GM19467 (cell line): Measurements from ENCODE around the gene MEA1.
"Not testable (repeated sequence)": the region's sequence is repeated elsewhere in the genome, so short reads cannot be mapped to it uniquely, and the experiment has no call there.

Experiments used
- ATAC-seq: cut with Tn5 transposase; IDR thresholded peaks from one replicate; pipeline ENCODE4 v1.9.1; 2021; ENCODE audit warnings: mild to moderate bottlenecking, moderate library complexity; ENCODE audit not compliant: unreplicated experiment

The MEA1 gene

GRCh38 chr6:43013843-43014433 is at the start of gene MEA1, which contains the start of gene KLHDC3:
MEA1 (minus strand) TSS chr6:43013946; CDS start chr6:43013813, 133 bp downstream.
KLHDC3 (plus strand) TSS chr6:43014249; CDS start chr6:43017193, 2,944 bp downstream.
- ATAC-seq = peak; percentile 90

- ATAC-seq = no peak
Measured at GRCh38 chr6:43062818-43063217, 49.1 kb upstream of the MEA1 start.

GRCh38 chr6:43061861-43062260 is 48.1 kb upstream of the MEA1 start:
- ATAC-seq = no peak

- no peak for ATAC-seq
Measured at GRCh38 chr6:43060755-43061633, 47.2 kb upstream of the MEA1 start.

- ATAC-seq = peak; percentile 4
Measured at GRCh38 chr6:43060034-43060754, 46.4 kb upstream of the MEA1 start.

- ATAC-seq = peak; percentile 83
Measured at GRCh38 chr6:43059168-43060033, 45.7 kb upstream of the MEA1 start, which contains the start of the genes KLC4 and MRPL2. KLC4 (plus strand) TSS chr6:43059631; CDS start chr6:43061336, 1,705 bp downstream. MRPL2 (minus strand) TSS chr6:43059434; CDS start chr6:43059381, 53 bp downstream.

- ATAC-seq = no peak
Measured at GRCh38 chr6:43058531-43058930, 44.8 kb upstream of the MEA1 start.

- no peak for ATAC-seq
Measured at GRCh38 chr6:43055966-43056365, 42.2 kb upstream of the MEA1 start.

GRCh38 chr6:43054206-43054943 is 40.6 kb upstream of the MEA1 start:
- ATAC-seq = no peak

GRCh38 chr6:43053545-43054205 is 39.9 kb upstream of the MEA1 start, which contains the start of gene CUL7:
CUL7 (minus strand) TSS chr6:43053851; CDS start chr6:43052788, 1,063 bp downstream.
- peak; percentile 89 for ATAC-seq

- ATAC-seq = no peak
Measured at GRCh38 chr6:43052842-43053544, 39.2 kb upstream of the MEA1 start.

- no peak for ATAC-seq
Measured at GRCh38 chr6:43052225-43052841, 38.6 kb upstream of the MEA1 start.

- ATAC-seq = no peak
Measured at GRCh38 chr6:43050981-43051380, 37.2 kb upstream of the MEA1 start.

- ATAC-seq = no peak
Measured at GRCh38 chr6:43047998-43048397, 34.3 kb upstream of the MEA1 start.

GRCh38 chr6:43045371-43045930 is 31.7 kb upstream of the MEA1 start:
- ATAC-seq = no peak

- ATAC-seq = no peak
Measured at GRCh38 chr6:43043310-43043709, 29.6 kb upstream of the MEA1 start.

- ATAC-seq = not testable (repeated sequence)
Measured at GRCh38 chr6:43041475-43041874, 27.7 kb upstream of the MEA1 start.
